ENCODE data around the gene NUFIP1.
"Not testable (repeated sequence)": the region's sequence is repeated elsewhere in the genome, so short reads cannot be mapped to it uniquely, and the experiment has no call there.

The NUFIP1 gene

GRCh38 chr13:44919104-44919804 lies 70.0 kb downstream of the NUFIP1 start:
- DNase-seq (ENCODE audit: low spot score): no peak

- DNase-seq (ENCODE audit: low spot score): peak; percentile 70
Observed at GRCh38 chr13:44918326-44919103, 70.8 kb downstream of the NUFIP1 start.

DNA sequence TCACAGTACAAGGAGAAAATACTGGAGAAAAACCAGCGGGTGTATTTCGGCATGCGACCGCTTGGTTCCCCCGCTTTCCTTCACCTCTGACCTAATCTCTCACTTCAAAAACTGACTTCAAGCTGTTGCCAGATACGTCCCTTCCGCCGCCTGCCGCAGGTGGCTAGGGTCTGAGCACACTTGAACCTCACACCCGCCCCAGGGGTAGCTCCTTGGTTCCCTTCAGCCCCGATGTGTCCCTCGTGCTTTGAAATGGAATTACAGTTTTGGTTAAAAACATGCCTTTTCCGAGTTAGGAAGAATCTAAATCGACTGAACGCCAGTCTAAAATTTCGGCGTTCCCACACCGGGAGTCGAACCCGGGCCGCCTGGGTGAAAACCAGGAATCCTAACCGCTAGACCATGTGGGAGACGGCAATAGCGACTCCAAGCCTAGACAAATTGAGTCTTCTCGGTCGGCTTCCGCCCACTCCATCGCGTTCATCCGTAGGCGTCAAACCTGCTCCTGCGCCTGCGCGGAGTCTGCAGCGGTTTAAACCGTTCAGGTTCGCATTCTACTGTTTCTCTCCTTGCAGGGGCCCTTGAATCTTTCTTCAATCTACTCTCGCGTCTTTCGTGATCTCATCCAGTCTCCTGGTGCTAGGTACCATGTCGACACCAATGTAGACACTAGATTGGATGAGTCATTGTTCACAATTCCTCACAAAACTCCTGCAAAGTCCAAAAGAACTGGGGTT lies 71.5 kb downstream of the NUFIP1 start:
- DNase-seq (ENCODE audit: low spot score): peak; percentile 83

DNA sequence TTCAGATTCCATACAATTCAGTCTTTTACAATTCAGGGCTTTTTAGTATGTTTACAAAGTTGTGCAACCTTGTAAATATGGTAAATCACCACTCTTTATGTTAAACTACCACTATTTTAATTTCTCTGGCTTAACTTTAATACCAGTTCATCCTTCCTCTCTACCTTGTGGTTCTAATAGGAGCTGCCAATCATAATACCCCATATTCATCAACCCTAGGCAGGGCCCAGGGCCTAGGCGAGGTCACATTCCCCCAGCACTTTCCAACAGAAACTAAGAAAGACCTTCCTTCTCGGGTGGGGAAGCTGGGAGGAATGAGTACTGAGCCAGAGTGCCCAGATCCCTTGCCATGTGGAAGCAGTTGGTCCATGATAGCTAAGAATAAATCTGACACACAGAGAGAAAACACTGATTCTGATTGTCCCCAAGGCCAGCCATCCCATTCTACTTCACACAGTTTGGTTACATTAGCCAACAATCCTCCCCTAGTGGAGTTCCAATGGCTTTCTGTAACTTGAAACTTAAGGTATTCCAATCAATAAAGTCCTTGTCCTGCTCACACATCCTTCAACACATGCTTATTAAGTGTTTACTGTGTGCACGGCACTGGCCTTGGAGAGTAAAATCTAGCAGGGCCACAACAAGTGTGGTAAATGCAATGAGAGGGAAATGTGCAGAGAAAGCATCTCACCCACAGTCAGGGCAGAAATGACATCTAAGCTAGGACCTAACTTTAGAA lies 76.8 kb downstream of the NUFIP1 start:
- DNase-seq (ENCODE audit: low spot score): no peak

DNA sequence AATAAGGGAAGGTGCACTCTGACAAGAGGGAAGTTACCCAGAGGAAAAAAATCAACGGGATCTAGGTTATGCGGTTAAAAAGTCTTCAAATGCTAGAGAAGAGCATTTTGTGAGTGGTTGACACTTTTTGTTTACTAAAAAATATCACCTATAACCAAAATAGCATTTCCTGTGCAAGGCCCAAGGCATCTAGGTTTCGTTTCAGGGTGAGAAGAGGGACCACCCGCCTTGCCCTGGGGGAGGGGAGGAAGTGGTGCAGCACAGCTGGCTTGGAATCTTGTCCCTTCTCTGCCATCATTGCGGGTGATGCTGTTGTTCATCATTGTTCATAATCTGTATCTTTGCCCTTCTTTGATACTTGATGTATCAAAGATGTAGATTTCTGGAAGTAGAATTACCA lies 80.6 kb downstream of the NUFIP1 start:
- DNase-seq (ENCODE audit: low spot score): no peak

DNA sequence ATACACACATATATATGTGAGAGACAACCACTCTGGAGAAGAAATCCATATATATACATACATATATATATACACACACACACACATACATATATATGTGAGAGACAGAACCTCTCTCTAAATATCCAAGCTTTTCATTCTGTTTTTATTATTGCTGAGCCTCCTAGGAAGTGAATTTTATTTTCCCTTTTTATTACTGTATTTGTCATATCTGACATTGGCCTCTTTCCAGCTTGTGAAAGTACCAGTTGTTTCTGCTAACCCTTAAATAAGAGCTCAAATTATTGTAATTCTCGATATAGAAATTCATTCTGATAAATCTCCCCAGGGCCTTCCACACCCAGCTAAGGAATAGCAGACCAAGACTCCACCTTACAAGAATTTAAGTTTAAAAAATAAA lies 81.0 kb downstream of the NUFIP1 start:
- no peak for DNase-seq (ENCODE audit: low spot score)

DNA sequence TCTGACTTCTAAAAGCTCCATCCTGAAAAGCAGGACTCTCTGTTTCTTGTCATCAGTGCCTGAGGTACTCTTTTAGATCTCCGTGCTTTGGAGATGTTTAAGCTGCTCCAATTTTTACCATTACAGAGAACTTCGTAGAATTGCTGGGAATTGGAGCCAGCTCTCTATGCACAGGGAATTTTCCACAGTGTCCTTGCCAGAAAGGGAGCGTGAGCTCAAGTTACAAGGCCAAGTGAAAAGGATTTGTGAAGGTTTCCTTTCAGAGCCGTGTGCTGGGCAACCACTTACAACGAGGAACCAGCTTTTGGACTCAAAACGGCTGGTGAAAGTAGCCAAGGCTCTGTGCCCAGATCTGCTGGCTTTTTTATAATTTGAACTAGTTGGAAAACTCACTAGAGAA lies 82.6 kb downstream of the NUFIP1 start:
- no peak for DNase-seq (ENCODE audit: low spot score)

GRCh38 chr13:44906230-44906629 lies 83.0 kb downstream of the NUFIP1 start:
- no peak for DNase-seq (ENCODE audit: low spot score)

GRCh38 chr13:44905556-44905955 lies 83.7 kb downstream of the NUFIP1 start:
- DNase-seq (ENCODE audit: low spot score): no peak

GRCh38 chr13:44904967-44905366 lies 84.3 kb downstream of the NUFIP1 start:
- DNase-seq (ENCODE audit: low spot score): no peak

DNA sequence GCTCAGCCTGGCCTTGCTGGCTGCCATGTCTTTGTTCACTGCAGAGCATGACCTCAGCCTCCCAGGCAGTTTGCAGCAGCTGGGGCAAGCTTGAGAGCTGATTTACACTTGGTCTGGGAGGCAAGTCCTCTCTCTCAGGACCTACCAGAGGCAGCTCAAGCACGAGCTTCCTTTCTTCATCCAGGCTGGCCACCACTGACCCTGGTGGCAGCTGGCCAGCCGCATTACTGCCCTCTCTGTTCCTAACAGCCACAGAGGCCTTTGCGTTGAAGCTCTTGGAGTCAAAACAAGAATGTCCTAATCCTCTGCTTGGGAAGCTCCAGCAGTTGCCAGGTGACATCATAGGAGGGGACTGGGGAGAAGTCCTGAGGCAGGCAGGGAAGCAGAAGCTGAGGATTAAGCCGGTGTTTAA lies 85.7 kb downstream of the NUFIP1 start:
- no peak for DNase-seq (ENCODE audit: low spot score)

GRCh38 chr13:44902738-44903137 lies 86.5 kb downstream of the NUFIP1 start:
- no peak for DNase-seq (ENCODE audit: low spot score)

- DNase-seq (ENCODE audit: low spot score): no peak
Observed at GRCh38 chr13:44899967-44900366, 89.3 kb downstream of the NUFIP1 start.

- DNase-seq (ENCODE audit: low spot score): not testable (repeated sequence)
Observed at GRCh38 chr13:44898308-44898707, 91.0 kb downstream of the NUFIP1 start.

- no peak for DNase-seq (ENCODE audit: low spot score)
Observed at GRCh38 chr13:44895953-44896335, 93.3 kb downstream of the NUFIP1 start.

GRCh38 chr13:44895264-44895952 lies 93.9 kb downstream of the NUFIP1 start:
- no peak for DNase-seq (ENCODE audit: low spot score)

GRCh38 chr13:44894001-44894770 lies 95.1 kb downstream of the NUFIP1 start:
- DNase-seq (ENCODE audit: low spot score): no peak

All from germinal center (tissue), 1 donor.